ENCODE results near the gene RYR3.

The RYR3 gene

DNA sequence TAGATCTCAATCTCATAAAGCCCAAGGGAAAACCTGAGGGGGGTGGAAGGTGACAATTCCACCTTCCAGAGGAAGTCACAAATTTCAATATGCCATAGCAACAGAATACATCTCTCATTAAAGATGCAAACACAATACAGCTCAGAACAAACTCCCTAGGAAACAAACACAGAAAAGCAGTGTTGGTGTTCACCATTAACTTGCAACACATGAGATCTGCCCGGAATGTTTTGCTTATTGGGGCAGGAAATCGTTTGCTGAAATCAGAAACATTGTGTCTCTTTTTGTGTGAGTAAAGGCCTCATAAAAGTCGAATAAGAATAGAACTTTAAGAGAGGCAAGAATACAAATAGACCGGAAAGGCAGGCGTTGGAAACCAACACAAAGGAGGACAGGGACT, 5.8 kb upstream of the RYR3 start:
- TF ChIP-seq GATA1 (IDR thresholded peaks at IDR 0.05; ENCODE audit: low read depth, low read length) (no peak), POLR2A (IDR thresholded peaks at IDR 0.05; ENCODE audit: low read length) (no peak)
- DNase-seq = no peak

DNA sequence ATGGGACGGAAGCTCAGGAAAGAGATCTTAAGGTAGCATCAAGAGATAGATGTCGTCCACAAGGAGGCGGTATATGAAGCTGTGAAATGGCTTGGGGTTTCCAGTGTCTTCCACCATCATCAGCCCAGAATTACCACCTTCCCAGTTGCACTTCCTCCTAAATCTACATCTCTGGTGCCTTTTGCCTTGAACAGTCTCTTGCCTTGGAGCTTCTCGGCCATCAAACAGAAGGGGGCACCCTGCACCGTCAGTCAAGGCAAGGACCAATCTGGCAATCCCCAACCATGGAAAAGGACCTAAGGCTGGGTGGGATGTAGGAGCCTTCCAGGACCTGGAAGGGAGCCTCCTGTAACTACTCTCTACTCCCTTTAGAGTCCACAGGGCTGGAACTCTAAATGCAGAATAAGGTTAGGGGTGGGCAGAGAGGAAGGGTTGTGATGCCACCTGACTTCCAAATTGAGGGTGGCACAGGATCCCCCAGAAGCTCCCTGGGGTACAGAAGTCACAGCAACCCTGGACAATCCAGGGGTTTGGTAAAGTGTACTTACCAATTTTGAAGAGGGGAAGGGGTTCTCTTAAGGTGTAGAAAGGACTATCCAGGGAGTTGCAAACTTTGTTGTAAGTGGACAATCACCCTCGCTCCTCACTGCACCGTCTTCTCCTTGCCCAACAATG, 1.0 kb upstream of the RYR3 start:
- DNase-seq = peak; percentile 72 to 76
- TF ChIP-seq POLR2A (IDR thresholded peaks at IDR 0.05; ENCODE audit: low read length) (no peak), GATA1 (IDR thresholded peaks at IDR 0.05; ENCODE audit: low read depth, low read length) (no peak)

DNA sequence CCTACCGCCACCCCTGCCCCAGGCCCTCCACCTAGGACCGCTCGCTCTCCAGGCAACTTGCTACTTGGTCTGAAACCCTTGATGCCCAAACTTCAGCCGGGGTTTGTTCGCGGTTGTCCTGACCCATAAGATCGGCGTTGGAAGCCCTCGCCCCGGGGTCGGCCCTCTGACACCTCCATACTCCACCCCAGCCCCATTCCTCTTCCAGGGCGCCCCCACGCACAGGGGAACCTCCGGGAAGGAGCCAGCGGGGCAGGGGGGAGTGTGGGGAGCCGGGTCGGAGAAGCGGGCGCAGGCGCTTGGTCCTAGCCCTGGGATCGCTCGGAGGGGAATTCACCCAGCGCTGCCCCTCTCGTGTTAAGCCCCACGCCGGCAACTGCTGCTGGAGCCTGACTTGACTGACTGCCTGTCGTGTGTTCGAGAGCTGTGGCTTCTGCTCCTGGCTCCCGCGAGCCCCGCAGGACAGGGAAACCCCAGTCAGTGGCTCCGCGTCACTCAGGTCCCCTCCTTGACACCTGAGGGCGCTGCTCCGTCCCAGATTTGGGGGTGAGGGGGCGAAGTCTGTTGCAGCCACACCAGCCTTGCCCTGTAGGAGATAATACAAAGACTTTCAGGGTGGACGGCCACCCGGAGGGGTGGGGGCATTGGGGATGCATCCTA, 675 bp downstream of the RYR3 start:
- TF ChIP-seq POLR2A (IDR thresholded peaks at IDR 0.05; ENCODE audit: low read length) (peak; percentile 37), GATA1 (IDR thresholded peaks at IDR 0.05; ENCODE audit: low read depth, low read length) (no peak)

DNA sequence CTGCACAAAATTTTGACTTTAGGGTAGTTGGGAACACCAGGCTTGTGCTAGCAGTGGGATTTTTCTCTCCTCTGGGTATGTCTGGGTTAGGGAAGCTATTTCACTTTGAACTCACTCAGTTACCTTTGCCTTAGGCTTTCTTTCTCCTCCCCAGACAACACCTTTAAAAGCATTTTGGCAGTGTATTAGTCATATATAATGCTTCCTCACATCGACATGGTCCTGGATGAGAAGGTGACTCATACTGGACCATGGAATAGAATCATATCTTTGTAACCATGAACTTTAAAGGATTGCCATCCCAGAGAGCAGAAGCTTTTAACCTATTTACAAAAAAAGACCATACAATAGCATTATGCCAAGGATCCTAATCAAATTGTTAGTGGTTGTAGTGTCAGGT, 2.7 kb downstream of the RYR3 start:
- DNase-seq = peak in 1 of 2 experiments; percentile 18
- TF ChIP-seq POLR2A (IDR thresholded peaks at IDR 0.05; ENCODE audit: low read length) (no peak), GATA1 (IDR thresholded peaks at IDR 0.05; ENCODE audit: low read depth, low read length) (no peak)

More for the DNA sequence above, 675 bp downstream of the RYR3 start:
- peak; percentile 59 to 63 for DNase-seq

DNA sequence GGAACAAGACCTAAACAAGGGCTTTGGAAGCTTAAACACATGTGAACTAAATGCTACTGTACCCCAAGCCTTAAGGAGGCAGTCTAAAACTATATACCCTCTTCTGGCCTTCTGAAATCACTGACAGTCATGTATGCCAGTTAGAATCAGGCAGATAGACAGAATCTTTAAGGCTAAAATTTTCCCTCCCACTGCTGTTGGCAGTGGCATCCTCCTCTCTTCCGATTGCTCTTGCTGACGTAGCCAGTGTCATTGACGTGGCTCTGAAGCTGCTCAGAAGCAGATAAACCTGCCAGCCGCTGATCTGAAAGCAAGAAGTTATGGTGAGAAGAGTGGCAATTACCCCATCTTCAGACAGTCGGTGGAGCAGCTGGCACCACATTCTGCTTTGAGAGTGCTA, 3.3 kb downstream of the RYR3 start:
- peak; percentile 46 to 49 for DNase-seq
- TF ChIP-seq POLR2A (IDR thresholded peaks at IDR 0.05; ENCODE audit: low read length) = peak; percentile 55
- no peak for TF ChIP-seq GATA1 (IDR thresholded peaks at IDR 0.05; ENCODE audit: low read depth, low read length)

DNA sequence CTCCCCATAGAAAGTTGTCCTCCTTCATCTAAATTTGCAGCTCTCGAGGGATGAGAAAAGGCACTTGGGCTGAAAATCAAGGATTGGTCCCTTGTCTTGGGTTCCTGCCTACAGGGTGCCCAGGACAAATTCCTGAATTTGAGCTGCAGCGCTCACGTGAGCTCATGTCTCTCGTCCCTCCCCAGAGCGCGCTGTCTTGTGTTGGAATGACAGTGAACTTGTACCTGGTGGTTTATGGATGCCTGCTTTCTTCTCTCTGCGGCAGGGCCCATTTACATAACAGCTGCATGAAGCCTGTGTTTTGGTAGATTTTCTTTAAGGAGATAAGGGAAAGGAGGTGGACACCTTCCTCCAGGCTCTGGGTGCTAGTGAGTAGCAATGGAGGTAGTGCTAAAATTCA, 4.3 kb downstream of the RYR3 start:
- DNase-seq = no peak
- no peak for TF ChIP-seq POLR2A (IDR thresholded peaks at IDR 0.05; ENCODE audit: low read length)
- no peak for TF ChIP-seq GATA1 (IDR thresholded peaks at IDR 0.05; ENCODE audit: low read depth, low read length)

DNA sequence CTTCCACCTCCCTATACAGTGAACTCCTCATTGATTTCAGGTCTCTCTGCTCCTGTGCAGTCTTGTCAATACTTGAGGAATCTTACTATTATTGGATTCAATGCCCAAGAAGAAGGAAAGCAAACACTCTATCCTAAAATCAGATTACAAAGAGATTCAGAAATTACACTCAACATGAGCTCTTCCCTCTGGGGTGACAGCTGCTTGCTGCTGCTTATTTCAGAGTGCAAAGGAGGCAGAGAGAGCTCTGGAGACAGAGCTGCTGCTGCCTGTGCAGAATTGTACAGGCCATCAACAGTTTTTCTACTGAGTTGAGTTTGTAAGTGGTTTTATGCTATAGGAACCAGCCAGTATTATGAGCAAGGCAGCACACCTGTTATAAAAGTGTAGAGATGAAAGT, 7.1 kb downstream of the RYR3 start:
- DNase-seq = no peak
- no peak for TF ChIP-seq POLR2A (IDR thresholded peaks at IDR 0.05; ENCODE audit: low read length)
- no peak for TF ChIP-seq GATA1 (IDR thresholded peaks at IDR 0.05; ENCODE audit: low read depth, low read length)

DNA sequence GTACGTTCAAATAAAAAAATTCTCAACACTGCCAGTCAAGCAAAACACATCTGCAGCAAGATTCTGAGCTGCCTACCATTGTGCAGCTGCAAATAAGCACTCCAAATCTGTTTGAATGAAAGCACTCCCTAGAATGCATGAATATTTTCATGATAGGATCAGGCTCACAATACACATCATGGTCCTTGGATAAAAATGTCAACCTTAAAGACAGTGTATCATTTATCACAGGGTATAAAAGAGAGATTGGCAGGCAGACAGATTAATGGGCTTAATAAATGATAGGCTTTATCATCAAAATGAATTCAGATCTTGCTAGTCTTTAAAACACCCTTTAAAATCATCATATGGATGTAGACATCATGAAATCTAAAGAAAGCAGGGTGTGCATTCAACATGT, 9.2 kb downstream of the RYR3 start:
- TF ChIP-seq GATA1 (IDR thresholded peaks at IDR 0.05; ENCODE audit: low read depth, low read length) (no peak), POLR2A (IDR thresholded peaks at IDR 0.05; ENCODE audit: low read length) (no peak)
- DNase-seq = no peak

DNA sequence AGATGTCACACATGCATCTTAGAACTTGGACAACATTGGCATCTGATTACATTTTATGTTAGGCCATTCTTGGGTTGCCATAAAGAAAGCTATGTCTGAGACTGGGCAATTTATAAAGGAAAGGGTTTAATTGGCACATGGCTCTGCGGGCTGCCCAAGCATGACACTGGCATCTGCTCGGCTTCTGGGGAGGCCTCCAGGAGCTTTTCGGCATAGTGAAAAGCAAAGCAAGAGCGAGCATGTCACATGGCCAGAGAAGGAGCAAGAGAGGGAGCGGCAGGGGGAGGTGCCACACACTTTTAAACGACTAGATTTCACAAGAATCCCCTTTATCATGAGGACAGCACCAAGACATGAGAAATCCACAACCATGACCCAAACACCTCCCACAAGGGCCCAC, 11.3 kb downstream of the RYR3 start:
- no peak for DNase-seq
- TF ChIP-seq GATA1 (IDR thresholded peaks at IDR 0.05; ENCODE audit: low read depth, low read length) (no peak), POLR2A (IDR thresholded peaks at IDR 0.05; ENCODE audit: low read length) (no peak)

DNA sequence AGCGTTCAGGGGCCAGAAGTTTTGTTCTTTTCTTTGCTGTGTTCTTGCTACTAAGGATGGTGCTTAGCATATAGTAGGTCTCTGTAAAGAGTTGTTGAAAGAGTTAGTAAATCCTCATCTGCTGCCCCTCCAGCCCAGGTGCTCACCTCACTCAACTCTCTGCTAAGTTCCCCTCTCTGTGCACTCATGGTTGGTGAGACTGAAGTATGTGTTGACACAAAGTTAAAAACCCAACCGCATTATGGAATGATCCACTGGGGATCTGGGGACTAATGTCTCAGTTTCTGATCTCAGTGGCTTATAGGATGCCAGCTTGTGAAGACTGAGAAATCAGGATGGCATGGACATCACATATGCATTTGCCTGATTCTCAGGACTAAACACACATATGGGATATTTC, 13.8 kb downstream of the RYR3 start:
- no peak for DNase-seq
- TF ChIP-seq POLR2A (IDR thresholded peaks at IDR 0.05; ENCODE audit: low read length) = no peak
- no peak for TF ChIP-seq GATA1 (IDR thresholded peaks at IDR 0.05; ENCODE audit: low read depth, low read length)

DNA sequence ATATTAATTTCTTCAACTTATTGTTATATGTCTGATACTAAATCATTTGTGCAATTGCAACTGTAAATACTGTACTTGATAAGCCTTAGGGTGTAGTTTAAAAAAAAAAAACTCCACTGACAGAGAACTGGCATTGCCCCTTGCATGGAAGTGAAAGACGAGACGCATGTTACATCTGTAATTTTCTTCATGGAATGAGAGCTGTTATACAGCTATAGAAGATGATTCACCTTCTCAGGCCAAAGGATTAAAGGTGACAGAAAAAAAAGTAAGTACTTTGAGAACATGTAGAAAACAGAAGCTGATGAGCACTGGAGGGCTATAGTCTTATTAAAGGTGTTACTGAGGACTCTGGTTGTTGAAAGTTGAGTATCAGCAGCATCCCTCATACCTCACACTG, 16.1 kb downstream of the RYR3 start:
- DNase-seq = no peak
- TF ChIP-seq POLR2A (IDR thresholded peaks at IDR 0.05; ENCODE audit: low read length) (no peak), GATA1 (IDR thresholded peaks at IDR 0.05; ENCODE audit: low read depth, low read length) (no peak)

DNA sequence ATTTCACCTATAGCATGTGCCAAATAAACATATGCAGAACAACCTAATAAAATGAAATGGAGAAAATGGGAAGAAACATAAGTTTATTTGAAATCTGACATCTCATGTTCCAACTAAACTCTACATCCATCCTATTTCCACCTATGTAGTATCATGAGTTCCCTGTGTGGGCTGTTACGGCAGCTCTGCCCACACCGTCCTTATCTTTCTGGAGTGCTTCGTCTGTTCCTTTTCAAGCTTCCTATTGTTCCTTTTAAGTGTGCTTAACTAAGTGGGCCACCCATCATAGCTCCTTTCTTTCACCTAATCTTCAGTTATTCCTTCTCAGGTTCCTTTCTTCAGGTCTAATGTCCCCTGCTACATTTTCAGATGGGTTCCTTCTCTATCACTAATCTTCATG, 17.3 kb downstream of the RYR3 start:
- TF ChIP-seq GATA1 (IDR thresholded peaks at IDR 0.05; ENCODE audit: low read depth, low read length) (no peak), POLR2A (IDR thresholded peaks at IDR 0.05; ENCODE audit: low read length) (no peak)
- DNase-seq = peak; percentile 8 to 22

DNA sequence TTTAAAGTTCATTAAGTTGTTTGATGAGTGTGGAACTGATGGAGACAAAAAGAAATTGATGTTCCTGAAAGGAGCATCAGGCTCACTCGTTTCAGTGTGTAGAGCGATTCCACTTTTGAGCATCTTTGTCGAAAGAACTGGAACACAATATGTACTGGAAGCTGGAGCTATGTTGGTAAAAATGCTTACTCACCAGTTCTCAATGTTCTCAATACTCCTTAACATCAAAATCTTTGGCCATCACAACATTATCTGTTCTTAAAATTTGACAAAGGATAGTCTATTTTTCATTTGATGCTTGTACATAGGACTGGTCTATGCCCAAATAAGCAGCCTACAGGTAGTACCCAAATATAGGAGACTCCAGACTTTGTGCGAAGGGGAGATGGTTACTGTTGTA, 18.7 kb downstream of the RYR3 start:
- TF ChIP-seq GATA1 (IDR thresholded peaks at IDR 0.05; ENCODE audit: low read depth, low read length) (no peak), POLR2A (IDR thresholded peaks at IDR 0.05; ENCODE audit: low read length) (no peak)
- DNase-seq = no peak

DNA sequence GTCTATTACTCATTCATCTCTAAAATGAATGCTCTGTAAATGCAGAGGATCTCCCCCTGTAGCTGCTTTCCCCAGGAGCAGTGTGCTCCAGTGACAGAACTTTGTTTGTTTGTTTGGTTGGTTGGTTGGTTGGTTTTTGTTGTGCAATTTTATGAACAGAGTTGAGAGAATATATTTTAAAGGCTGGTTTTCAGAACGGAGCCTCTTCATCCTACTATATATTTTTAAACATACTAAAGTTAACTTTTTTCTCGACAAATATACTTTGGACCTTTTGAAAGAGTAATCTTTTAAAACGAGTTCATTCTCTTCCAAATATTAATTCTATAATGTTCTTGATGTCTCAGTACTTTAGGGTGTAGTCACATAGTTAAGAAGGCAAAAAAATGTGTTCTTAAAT, 20.2 kb downstream of the RYR3 start:
- TF ChIP-seq GATA1 (IDR thresholded peaks at IDR 0.05; ENCODE audit: low read depth, low read length) (no peak), POLR2A (IDR thresholded peaks at IDR 0.05; ENCODE audit: low read length) (no peak)
- DNase-seq = no peak

DNA sequence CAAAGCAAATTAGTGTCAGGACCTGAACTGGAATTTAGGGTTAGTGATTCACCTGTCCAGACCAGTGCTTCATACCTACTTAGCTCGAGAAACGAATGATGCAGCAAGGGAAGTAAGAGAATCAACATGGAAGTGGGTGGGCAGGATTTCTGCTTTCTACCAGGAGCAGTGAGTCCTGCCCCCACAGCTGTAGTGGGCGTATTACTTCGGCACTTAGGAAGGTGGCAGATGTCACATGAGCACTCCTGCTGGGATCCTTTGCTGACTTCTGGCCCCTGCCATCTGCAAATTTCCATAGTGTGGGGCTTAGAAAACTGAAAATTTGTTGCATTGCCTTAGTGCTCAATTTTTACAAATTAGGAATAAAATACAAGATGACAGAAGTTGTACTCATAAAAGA, 31.2 kb downstream of the RYR3 start:
- no peak for TF ChIP-seq GATA1 (IDR thresholded peaks at IDR 0.05; ENCODE audit: low read depth, low read length)
- no peak for TF ChIP-seq POLR2A (IDR thresholded peaks at IDR 0.05; ENCODE audit: low read length)

More for the DNA sequence above, 31.2 kb downstream of the RYR3 start:
- no peak for DNase-seq
